GM21367 (cell line): ENCODE data around the gene GTF2H2.
"Not testable (repeated sequence)": the region's sequence is repeated elsewhere in the genome, so short reads cannot be mapped to it uniquely, and the experiment has no call there.

Experiments
- ATAC-seq: cut with Tn5 transposase; IDR thresholded peaks from one replicate; pipeline ENCODE4 v1.9.1; 2021; ENCODE audit not compliant: unreplicated experiment

GTF2H2 gene

GRCh38 chr5:71014176-71014575, 53.3 kb downstream of the GTF2H2 start:
- ATAC-seq = no peak

DNA sequence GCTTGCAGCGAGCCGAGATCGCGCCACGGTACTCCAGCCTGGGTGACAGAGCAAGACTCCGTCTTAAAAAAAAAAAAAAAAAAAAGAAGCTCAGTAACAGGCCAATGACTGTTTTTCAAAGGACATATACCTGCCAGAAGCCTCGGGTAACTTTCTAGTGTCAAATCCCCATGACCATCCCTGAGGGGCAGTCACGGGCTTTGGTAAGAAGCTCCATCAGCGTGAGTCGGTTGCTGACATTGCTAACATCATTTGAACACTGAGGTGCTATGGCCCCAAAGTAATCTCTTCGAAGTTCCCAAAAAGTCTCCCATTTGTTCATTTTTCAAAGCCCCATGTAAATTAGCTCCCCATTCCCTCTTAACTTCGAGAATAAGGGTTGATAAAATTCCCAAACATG, 53.9 kb downstream of the GTF2H2 start:
- no peak for ATAC-seq

DNA sequence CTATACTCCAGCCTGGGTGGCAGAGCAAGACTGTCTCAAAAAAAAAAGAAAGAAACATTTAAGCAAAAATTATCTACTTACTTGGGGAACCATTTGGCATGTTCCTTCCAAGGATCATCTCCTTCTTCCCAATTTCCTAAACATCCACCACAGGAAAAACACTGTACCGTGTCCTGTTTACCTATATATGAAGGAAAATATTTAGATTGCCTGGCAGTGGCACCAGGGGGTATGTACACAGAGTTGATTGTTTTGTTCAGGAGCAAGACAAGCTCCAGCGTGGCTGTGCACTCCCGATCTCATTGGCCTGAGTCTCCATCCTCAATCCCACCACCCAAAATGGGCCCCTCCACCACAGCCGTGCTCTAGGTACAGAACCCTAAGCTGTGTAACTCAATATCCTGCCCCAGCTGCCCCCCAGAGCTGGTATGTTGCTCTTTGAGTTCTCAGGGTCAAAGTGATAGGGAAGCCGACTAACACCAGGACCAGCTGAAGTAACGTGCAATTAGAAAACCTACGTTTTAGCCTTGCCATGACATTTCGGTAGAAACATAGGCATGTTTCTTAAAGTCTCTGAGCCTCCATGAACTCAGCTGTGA, 56.2 kb downstream of the GTF2H2 start:
- ATAC-seq = no peak

DNA sequence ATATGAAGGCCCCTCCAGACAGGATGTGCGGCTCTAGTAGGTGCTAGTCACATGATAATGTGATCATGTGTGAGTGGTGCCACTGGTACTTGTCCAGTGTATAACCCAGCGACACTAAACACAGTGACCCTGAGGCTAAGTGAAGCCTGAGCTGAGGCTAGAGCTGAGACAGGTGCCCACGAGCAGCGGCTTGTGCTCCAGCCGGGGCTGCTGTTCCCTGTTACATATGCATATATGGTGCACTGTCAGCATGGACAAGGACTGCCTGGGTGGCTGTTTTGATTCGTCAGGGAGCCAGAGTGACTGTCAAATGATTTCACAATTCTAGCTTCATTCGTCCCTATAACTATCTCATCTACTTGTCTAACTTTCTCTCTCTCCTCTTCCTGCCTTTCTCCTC, 60.5 kb downstream of the GTF2H2 start:
- ATAC-seq = not testable (repeated sequence)
